Measurements from ENCODE around the gene SRP9.

The SRP9 gene

GRCh38 chr1:225777583-225778336, at the start of gene SRP9:
TSS of gene SRP9 (plus strand) at chr1:225777826. CDS start at chr1:225777941, 115 bp downstream.
- DNase-seq (ENCODE audit: low read depth in 2 of 2): peak; percentile 94 to 95

GRCh38 chr1:225731491-225731890, 46.1 kb upstream of the SRP9 start:
- DNase-seq (ENCODE audit: low read depth in 2 of 2): no peak

- no peak for DNase-seq (ENCODE audit: low read depth in 2 of 2)
Measured at GRCh38 chr1:225733254-225733653, 44.4 kb upstream of the SRP9 start.

- no peak for DNase-seq (ENCODE audit: low read depth in 2 of 2)
Measured at GRCh38 chr1:225735252-225736149, 42.1 kb upstream of the SRP9 start.

GRCh38 chr1:225736437-225737098, 41.1 kb upstream of the SRP9 start:
- DNase-seq (ENCODE audit: low read depth in 2 of 2): no peak

GRCh38 chr1:225737161-225737560, 40.5 kb upstream of the SRP9 start:
- DNase-seq (ENCODE audit: low read depth in 2 of 2): no peak

GRCh38 chr1:225737866-225738265, 39.8 kb upstream of the SRP9 start:
- no peak for DNase-seq (ENCODE audit: low read depth in 2 of 2)

GRCh38 chr1:225738763-225739162, 38.9 kb upstream of the SRP9 start:
- no peak for DNase-seq (ENCODE audit: low read depth in 2 of 2)

- DNase-seq (ENCODE audit: low read depth in 2 of 2): no peak
Measured at GRCh38 chr1:225739542-225740107, 38.0 kb upstream of the SRP9 start.

GRCh38 chr1:225744745-225745144, 32.9 kb upstream of the SRP9 start:
- DNase-seq (ENCODE audit: low read depth in 2 of 2): no peak

GRCh38 chr1:225745273-225745672, 32.4 kb upstream of the SRP9 start:
- DNase-seq (ENCODE audit: low read depth in 2 of 2): no peak

- no peak for DNase-seq (ENCODE audit: low read depth in 2 of 2)
Measured at GRCh38 chr1:225746361-225747179, 31.1 kb upstream of the SRP9 start.

GRCh38 chr1:225747566-225747965, 30.1 kb upstream of the SRP9 start:
- DNase-seq (ENCODE audit: low read depth in 2 of 2): no peak

- DNase-seq (ENCODE audit: low read depth in 2 of 2): no peak
Measured at GRCh38 chr1:225748529-225748928, 29.1 kb upstream of the SRP9 start.

- no peak for DNase-seq (ENCODE audit: low read depth in 2 of 2)
Measured at GRCh38 chr1:225749706-225750105, 27.9 kb upstream of the SRP9 start.

- DNase-seq (ENCODE audit: low read depth in 2 of 2): no peak
Measured at GRCh38 chr1:225750420-225750819, 27.2 kb upstream of the SRP9 start.

GRCh38 chr1:225750875-225751824, 26.5 kb upstream of the SRP9 start:
- DNase-seq (ENCODE audit: low read depth in 2 of 2): no peak

- DNase-seq (ENCODE audit: low read depth in 2 of 2): no peak
Measured at GRCh38 chr1:225752245-225752644, 25.4 kb upstream of the SRP9 start.

- no peak for DNase-seq (ENCODE audit: low read depth in 2 of 2)
Measured at GRCh38 chr1:225754940-225755641, 22.5 kb upstream of the SRP9 start.

All from stimulated activated CD8-positive, alpha-beta memory T cell treated with anti-CD3 and anti-CD28 coated beads, Interleukin-7, amount 100 ng/mL, for 1 hour (primary cell).